ENCODE data around the gene LZTR1. TPM values are rescaled to one million over a fixed set of nuclear protein-coding genes. Genes with fewer than 3 reads are reported as not detected.

Gene LZTR1
- total and polyA plus RNA-seq, 2 donors (not counting 3 experiments of a cell fraction or from before 2014, with no cell fraction given): 56.6 to 86.8 TPM

- Histone ChIP-seq H3K9ac (replicated peaks; ENCODE audit: extremely low read depth, insufficient read depth, low read length) (no peak overlapping the region), H3K79me2 (ENCODE audit: control insufficient read depth, insufficient read depth, low read length) (no peaks in the 10 kb centered on the region), H3K9me1 (replicated peaks; ENCODE audit: control insufficient read depth, extremely low read depth, insufficient read depth, low read length) (no peaks in the 10 kb centered on the region), H3K27ac (ENCODE audit: insufficient read depth, low read depth, low read length) (no peak overlapping the region), H3K36me3 (ENCODE audit: control insufficient read depth in 2 of 2, extremely low read depth in 1 of 2, insufficient read depth in 2 of 2, low read length in 2 of 2) (no peaks in the 10 kb centered on the region), H4K20me1 (replicated peaks; ENCODE audit: control insufficient read depth, extremely low read depth, insufficient read depth, low read length) (no peaks in the 10 kb centered on the region), H2AFZ (ENCODE audit: low read depth, low read length) (no peak overlapping the region), H3K4me2 (ENCODE audit: insufficient read depth, low read length) (no peak overlapping the region), H3K9me3 (replicated peaks; ENCODE audit: control insufficient read depth, insufficient read depth, low read length) (no peaks in the 10 kb centered on the region), H3K4me3 (replicated peaks in 1 of 3; ENCODE audit: insufficient read depth in 1 of 3, low read depth in 1 of 3, low read length in 3 of 3) (no peak overlapping the region), H3K4me1 (ENCODE audit: control insufficient read depth, extremely low read depth, insufficient read depth, low read length) (peaks cover 5% of the 10 kb centered on the region), H3K27me3 (ENCODE audit: control insufficient read depth in 2 of 2, insufficient read depth in 2 of 2, low read length in 2 of 2) (no peaks in the 10 kb centered on the region)
- no TSS peak for BruUV-seq (replicated peaks)
- dilution Hi-C loops (cut with MboI; ENCODE audit: extremely low pct_ligation_motif_present, low sequenced_read_pairs) (no loop called here), intact Hi-C loops (cut with micrococcal nuclease) (loop anchor here (2.0 kb wide), 1 partner anchor 29 kb away; the partner anchor contains the start of gene P2RX6)
- ChIA-PET CTCF (interaction anchor here (1.5 kb wide), 1 partner anchor 59 kb away, joined by 3 read pairs; no protein-coding TSS in a partner anchor), POLR2A (no interaction called here)
- DNase-seq (ENCODE audit: low read depth, low spot score): no peak
- no peak for TF ChIP-seq MYC (IDR thresholded peaks at IDR 0.05; ENCODE audit: low read depth, low read length)
- no peak for TF ChIP-seq GATA2 (IDR thresholded peaks at IDR 0.05; ENCODE audit: insufficient read depth, insufficient read length, low read depth, low read length)
- no peak for TF ChIP-seq POLR2AphosphoS5 (IDR thresholded peaks at IDR 0.05; ENCODE audit: insufficient read depth, low read depth, low read length)
- no peak for TF ChIP-seq FOS (IDR thresholded peaks at IDR 0.05; ENCODE audit: borderline replicate concordance, insufficient read depth, low read length)
- no peak for TF ChIP-seq EZH2 (IDR thresholded peaks at IDR 0.05; ENCODE audit: borderline replicate concordance, low read depth, low read length, severe bottlenecking)
- TF ChIP-seq CTCF (IDR thresholded peaks at IDR 0.05; ENCODE audit: extremely low read depth in 1 of 2, insufficient read depth in 1 of 2, low read depth in 1 of 2, low read length in 2 of 2): no peak
- TF ChIP-seq MAX (IDR thresholded peaks at IDR 0.05; ENCODE audit: insufficient read depth, insufficient read length): no peak
- no peak for TF ChIP-seq POLR2A (IDR thresholded peaks at IDR 0.05; ENCODE audit: low read depth, low read length)
- TF ChIP-seq JUN (IDR thresholded peaks at IDR 0.05; ENCODE audit: borderline replicate concordance, insufficient read depth, insufficient read length, low read depth): no peak
- no peak for FAIRE-seq
Measured at GRCh38 chr22:21043860-21044535, 61.9 kb downstream of the LZTR1 start.

Data from endothelial cell of umbilical vein (primary cell).